ENCODE measurements around the gene INPPL1.

INPPL1 gene

DNA sequence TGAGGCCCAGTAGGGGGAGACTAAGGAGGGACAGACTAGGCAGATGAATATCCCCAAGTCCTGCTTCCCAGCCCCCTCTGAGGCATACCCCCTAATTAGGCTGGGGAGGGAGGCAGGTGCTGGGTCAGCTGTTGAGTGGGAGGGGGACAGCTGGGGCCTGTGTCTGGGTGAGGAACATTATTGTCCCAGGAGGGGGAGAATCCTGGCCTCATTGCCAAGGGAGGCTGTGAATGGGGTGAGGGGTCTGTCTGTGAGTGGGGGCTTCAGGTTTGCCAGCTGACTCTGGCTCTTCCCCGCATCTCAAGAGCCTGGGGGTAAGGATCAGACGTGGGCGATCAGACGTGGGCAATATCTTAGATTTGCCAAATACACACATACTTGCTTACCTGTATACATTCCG lies 2.1 kb downstream of the INPPL1 start:
- no peak overlapping the region for H3K4me3 ChIP-seq (ENCODE audit: low read depth, low read length)
- TF ChIP-seq, protein P1, sequence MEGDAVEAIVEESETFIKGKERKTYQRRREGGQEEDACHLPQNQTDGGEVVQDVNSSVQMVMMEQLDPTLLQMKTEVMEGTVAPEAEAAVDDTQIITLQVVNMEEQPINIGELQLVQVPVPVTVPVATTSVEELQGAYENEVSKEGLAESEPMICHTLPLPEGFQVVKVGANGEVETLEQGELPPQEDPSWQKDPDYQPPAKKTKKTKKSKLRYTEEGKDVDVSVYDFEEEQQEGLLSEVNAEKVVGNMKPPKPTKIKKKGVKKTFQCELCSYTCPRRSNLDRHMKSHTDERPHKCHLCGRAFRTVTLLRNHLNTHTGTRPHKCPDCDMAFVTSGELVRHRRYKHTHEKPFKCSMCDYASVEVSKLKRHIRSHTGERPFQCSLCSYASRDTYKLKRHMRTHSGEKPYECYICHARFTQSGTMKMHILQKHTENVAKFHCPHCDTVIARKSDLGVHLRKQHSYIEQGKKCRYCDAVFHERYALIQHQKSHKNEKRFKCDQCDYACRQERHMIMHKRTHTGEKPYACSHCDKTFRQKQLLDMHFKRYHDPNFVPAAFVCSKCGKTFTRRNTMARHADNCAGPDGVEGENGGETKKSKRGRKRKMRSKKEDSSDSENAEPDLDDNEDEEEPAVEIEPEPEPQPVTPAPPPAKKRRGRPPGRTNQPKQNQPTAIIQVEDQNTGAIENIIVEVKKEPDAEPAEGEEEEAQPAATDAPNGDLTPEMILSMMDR (IDR thresholded peaks at IDR 0.05; ENCODE audit: low read depth, low read length), result no peak

DNA sequence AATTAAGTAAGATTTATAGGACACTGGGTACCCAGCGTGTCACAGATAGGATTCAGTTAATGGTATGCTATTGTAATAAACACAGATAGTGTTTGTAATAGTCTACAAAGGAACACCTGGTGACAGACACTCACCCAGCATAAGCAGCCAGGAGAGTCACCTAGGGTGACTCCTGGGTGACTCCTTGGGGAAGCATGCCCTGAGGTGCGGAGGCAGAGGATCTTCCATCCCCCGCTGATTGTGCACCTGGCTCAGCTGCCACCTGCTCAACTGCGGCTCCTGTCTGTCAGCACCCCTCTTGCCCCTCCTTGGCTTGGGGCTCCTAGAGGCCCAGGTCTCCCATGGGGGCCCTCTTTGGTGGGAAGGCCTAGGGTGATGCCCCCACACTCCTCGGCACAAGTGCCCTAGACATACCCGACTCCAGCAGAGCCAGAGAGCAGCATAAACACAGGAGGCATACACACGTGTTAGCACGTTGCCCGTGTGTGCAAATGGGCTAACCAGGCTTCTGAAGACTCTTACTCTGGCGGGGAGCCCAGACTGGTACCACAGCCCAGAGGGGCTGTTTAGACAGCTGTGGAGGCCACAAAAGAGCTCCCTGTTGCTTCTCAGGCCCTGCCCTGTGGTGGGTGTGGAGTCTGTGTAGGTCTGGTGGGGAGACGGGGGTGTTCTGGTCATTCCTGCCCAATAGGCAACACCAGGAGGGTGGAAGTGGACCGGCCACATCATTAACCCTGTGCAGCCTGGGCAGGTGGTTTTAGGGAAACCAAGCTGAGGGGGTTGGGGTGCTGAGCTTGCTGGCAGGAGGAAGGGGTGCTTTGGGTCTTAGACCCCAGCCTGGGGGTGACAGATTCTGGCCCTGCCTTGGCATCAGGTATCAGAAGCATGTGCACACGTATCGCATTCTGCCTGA lies 3.0 kb downstream of the INPPL1 start:
- H3K4me3 ChIP-seq (ENCODE audit: low read depth, low read length), result no peak overlapping the region
- TF ChIP-seq, protein P1 (IDR thresholded peaks at IDR 0.05; ENCODE audit: low read depth, low read length), result no peak

DNA sequence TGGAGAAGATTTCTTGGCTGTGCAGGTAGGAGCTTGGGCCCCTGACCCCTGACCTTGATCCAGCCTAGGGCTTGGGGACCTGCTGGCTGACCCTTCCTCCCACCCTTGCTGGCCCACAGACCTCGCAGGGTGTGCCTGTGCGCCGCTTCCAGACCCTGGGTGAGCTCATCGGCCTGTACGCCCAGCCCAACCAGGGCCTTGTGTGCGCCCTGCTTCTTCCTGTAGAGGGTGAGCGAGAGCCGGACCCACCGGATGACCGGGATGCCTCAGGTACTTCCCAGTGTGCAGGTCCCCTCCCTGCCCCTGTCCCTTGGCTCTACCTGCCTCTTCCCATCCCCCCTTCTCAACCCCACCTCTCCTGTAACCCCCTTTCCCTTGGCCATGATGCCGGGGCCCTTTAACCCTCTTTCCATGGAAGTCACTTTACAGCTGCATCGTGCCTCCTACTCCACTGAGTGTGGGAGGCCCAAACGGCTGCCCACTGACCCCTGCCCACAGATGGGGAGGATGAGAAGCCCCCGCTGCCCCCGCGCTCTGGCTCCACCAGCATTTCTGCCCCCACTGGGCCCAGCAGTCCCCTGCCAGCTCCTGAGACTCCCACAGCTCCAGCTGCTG lies 3.8 kb downstream of the INPPL1 start:
- H3K4me3 ChIP-seq (ENCODE audit: low read depth, low read length), result no peak overlapping the region
- TF ChIP-seq, protein P1 (IDR thresholded peaks at IDR 0.05; ENCODE audit: low read depth, low read length), result no peak

DNA sequence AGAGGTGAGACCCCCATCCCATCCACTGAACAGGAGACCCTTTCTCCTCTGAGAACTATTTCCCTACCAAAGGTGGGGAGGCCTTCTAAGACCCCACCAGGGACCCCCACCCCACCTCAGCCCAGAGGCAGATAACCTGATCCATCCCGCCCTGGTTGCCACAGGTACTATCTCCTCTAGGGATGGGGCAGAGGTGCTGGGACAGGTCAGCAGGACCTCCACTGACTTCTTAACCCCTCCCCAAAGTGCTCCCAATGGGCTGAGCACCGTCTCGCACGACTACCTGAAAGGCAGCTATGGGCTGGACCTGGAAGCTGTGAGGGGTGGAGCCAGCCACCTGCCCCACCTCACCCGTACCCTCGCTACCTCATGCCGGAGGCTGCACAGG lies 4.3 kb downstream of the INPPL1 start:
- TF ChIP-seq, protein P1 (IDR thresholded peaks at IDR 0.05; ENCODE audit: low read depth, low read length), result no peak
- no peak overlapping the region for H3K4me3 ChIP-seq (ENCODE audit: low read depth, low read length)

DNA sequence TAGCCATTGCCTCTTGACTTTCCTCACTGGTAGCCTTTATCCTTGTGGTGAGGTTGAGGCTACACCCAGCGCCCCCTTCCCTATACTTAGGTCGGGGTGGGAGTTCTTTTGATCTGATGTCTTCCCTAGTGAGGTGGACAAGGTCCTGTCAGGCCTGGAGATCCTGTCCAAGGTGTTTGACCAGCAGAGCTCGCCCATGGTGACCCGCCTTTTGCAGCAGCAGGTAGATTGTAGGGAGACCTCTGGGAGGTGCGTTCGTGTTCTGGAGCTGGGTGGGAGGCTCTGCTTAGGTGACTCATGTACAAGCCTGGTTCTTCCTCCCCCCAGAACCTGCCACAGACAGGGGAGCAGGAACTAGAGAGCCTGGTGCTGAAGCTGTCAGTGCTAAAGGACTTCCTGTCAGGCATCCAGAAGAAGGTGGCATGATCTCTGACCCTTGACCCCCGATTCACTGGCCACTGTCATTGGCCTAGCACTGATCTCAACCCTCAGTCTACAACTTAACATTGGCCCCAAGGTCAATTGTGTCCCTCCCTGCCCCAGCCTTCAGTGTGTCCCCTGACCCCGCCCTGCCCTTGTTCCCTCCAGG lies 4.9 kb downstream of the INPPL1 start:
- TF ChIP-seq, protein P1 (IDR thresholded peaks at IDR 0.05; ENCODE audit: low read depth, low read length), result no peak
- H3K4me3 ChIP-seq (ENCODE audit: low read depth, low read length), result no peak overlapping the region

DNA sequence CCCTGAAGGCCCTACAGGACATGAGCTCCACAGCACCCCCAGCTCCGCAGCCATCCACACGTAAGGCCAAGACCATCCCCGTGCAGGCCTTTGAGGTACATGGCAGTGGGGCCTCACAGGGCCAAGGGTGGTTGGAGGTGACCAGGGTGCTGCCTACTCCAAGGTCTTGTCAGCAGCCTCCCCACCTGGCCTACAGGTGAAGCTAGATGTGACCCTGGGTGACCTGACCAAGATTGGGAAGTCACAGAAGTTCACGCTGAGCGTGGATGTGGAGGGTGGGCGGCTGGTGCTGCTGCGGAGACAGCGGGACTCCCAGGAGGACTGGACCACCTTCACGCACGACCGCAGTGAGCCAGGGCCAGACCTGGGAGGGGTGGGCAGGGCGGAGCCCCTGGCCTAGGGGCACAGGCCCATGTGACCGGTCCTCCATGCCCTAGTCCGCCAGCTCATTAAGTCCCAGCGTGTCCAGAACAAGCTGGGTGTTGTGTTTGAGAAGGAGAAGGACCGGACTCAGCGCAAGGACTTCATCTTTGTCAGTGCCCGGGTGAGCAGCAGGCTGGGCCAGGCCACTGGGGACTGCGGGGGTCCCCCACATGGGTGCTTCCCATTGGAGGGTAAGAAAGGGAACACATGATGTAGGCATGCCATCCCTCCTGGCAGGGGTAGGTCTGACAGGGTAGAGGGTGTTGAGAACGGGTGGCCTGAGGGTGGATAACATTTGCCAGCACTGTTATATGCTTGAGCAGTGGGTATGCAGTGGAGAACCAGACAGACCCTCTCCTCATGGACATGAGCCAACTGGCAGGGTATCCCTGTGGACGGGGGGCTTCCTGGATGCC lies 5.6 kb downstream of the INPPL1 start:
- no peak overlapping the region for H3K4me3 ChIP-seq (ENCODE audit: low read depth, low read length)
- TF ChIP-seq, protein P1 (IDR thresholded peaks at IDR 0.05; ENCODE audit: low read depth, low read length), result no peak
